Measurements from ENCODE around the gene GAGE2A. TPM values are rescaled to one million over a fixed set of nuclear protein-coding genes. Genes with fewer than 3 reads are reported as not detected.

GAGE2A gene
- total RNA-seq, 1 donor from 2014 or later = not detected

GRCh38 chrX:49627086-49627777 is 37.9 kb downstream of the GAGE2A start:
- no peaks in the 10 kb centered on the region for H3K36me3 Mint-ChIP-seq (ENCODE audit: low read depth)
- no peaks in the 10 kb centered on the region for H3K27me3 Mint-ChIP-seq (ENCODE audit: low read depth)
- H3K4me3 Mint-ChIP-seq (ENCODE audit: low read depth) = peak overlapping the region; percentile 8
- no peak for DNase-seq (ENCODE audit: low spot score)
- no peak overlapping the region for H3K27ac Mint-ChIP-seq
- H3K9me3 Mint-ChIP-seq = peaks cover 7% of the 10 kb centered on the region
- no peaks in the 10 kb centered on the region for H3K4me1 Mint-ChIP-seq (ENCODE audit: low read depth)
- intact Hi-C loops (cut with micrococcal nuclease) = no loop called here

GRCh38 chrX:49644991-49645637 is 55.8 kb downstream of the GAGE2A start:
- no peak for DNase-seq (ENCODE audit: low spot score)
- Mint-ChIP-seq H3K4me1 (ENCODE audit: low read depth) (no peaks in the 10 kb centered on the region), H3K4me3 (ENCODE audit: low read depth) (no peak overlapping the region), H3K36me3 (ENCODE audit: low read depth) (no peaks in the 10 kb centered on the region), H3K9me3 (no peaks in the 10 kb centered on the region), H3K27me3 (ENCODE audit: low read depth) (no peaks in the 10 kb centered on the region), H3K27ac (no peak overlapping the region)
- intact Hi-C loops (cut with micrococcal nuclease) = no loop called here

Other genes starting within 250 kb of the GAGE2A start
- not detected in 2 replicates for gene GAGE12C, start 57.3 kb upstream of the GAGE2A start, total RNA-seq
- not detected in 2 replicates for gene GAGE12D, start 47.8 kb upstream of the GAGE2A start, total RNA-seq
- gene GAGE12E, start 38.2 kb upstream of the GAGE2A start, total RNA-seq = not detected in 2 replicates
- not detected in 2 replicates for gene GAGE12F, start 28.7 kb upstream of the GAGE2A start, total RNA-seq
- gene GAGE12G, start 19.1 kb upstream of the GAGE2A start, total RNA-seq = not detected in 2 replicates
- not detected in 2 replicates for gene GAGE12H, start 9.5 kb upstream of the GAGE2A start, total RNA-seq
- gene GAGE1, start 9.5 kb downstream of the GAGE2A start, total RNA-seq = not detected in 2 replicates
- not detected in 2 replicates for gene PAGE1, start 106.5 kb downstream of the GAGE2A start, total RNA-seq
- gene PAGE4, start 239.8 kb downstream of the GAGE2A start, total RNA-seq = not detected in 2 replicates

All from activated T-helper 2 cell treated with anti-CD3 and anti-CD28 coated beads, Interferon-gamma antibody, Interleukin-2, Interleukin-4, amounts not matched to agents 10 μg/mL and 5 μg/mL and 100 μg/mL, durations not matched to agents 14 hours and 24 hours and 36 hours (primary cell).